ENCODE measurements around the gene MICAL2.

The MICAL2 gene

DNA sequence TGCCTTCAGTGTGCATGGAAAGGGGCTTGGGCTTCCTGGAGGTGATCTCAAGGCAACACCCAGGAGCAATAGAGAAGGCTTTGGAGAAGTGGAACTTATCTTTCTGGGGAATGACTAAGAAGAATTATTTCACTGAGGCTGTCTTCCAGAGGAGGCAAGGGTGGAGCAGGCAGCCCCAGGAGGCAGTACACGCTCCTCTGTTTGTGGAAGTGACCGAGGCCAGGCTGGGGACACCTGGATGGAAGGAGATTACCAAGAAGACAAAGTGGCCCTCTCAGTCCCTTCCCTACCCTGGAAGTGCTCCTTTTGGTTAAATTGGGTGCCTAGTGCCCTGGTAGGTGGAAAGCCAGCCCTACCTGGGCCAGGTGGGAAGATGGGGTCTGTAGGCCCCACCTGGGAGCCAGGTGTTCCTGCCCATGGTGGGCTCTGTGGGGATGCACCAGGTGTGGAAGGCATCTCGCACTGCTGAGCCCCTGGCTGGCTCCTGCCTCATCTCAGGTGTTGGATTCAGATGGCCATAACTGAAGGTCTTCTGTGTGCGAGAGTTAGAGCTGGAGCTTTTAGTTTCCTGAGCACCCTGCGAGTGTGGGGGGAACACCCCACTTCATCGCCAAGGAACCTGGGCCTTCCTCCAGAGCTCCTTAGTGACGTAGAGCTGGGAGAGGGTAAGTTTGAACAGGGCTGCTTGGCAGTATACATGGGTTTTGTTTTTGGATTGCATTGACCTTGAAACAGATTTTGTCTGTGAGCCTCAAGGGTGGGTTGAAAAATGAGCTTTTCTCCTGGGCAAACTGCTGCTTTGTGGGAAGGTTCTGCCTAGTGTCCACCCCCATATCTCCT lies 46.1 kb downstream of the MICAL2 start:
- DNase-seq (ENCODE audit: low spot score) = no peak

DNA sequence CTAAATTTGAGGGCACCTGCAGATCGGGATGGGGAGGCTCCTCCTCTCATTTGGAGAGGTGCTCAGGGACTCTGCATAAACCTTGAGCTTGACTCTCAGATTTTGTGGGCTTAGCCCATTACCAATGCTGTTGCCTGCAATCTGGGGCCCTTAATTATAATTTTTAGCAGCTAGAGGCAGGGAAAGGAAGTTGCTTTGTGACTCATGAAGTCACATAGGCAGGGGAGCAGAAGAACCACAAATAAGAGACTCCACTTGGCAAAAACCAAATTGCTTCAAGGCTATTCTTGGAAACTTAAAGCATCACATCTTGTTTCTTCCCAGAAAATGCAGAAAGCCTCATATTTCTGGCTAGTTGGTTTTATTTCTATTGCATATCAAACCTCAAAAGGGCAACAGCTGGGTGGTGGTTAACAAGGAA lies 46.9 kb downstream of the MICAL2 start:
- peak; percentile 62 for DNase-seq (ENCODE audit: low spot score)

DNA sequence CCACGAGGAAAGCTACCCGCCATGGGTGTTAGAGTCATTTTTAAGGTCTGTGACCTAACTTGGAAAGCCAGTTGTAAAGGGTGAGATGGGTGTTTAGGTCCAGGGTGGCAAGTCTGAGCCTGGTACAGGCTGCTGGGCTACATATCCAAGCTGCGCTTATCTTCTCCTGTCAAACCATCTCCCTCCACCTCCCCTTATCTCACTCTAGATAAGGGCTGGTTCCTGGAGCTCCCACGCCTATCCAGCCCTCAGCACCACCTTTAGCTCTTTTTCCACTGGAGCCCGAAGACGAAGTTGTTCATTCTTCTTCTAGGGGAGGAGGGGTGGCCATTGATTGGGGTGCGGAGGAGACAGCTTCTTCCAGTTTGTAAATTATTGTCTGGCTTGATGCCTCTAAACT lies 48.5 kb downstream of the MICAL2 start:
- no peak for DNase-seq (ENCODE audit: low spot score)

DNA sequence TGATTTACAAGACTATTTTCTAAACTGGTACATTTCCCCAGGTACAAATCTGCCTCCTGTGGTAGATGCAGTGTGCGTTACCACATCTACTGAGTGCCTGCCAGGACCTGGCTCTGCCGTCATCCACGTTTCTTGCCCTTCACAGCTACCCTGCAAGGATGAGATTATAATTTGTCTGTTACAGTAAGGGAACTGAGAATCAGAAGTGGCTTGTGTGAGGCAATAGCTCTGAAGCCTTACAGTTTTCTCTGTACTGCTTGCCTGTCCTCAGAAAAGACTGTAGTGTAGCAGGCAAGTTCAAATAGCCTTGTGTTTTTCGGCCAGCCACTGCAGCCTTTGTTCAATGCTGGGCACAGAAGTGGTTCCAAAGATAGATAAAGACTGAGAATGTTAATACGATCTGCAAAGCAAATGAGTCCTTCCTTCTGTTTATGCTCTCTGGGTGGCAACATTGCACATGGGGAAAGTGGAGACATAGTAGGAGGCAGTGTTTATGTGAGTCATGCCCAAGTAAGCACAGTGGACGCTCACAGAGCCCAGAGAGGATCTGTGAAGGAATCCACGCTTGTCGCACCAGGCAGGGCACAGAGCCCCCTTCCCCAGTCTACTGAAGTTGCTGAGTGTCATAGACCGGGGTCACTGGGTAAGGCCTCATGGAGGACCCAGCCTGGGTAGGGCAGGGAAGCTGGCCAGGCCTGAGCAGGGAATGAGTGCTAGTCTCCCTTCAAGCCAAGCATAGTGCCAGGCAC lies 49.1 kb downstream of the MICAL2 start:
- peak; percentile 83 for DNase-seq (ENCODE audit: low spot score)

DNA sequence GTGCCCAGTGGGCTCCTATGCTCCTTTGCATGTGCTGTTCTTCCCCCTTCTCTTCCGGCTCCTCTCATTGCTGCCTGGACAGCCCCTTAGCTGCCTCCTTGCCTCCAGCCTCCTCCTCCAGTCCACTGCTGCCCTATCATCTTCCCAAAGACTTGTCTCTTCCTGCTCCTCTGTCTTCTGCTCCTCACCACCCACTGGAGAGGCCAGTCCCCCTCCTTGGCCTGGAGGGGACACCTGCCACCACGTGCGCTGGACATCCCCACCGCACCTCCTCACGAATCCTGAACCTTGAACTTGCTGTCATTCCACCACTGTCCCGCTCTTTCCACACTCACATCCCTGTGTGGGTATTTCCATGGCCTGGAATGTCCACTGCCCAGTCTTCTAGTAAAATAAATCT lies 49.8 kb downstream of the MICAL2 start:
- no peak for DNase-seq (ENCODE audit: low spot score)

DNA sequence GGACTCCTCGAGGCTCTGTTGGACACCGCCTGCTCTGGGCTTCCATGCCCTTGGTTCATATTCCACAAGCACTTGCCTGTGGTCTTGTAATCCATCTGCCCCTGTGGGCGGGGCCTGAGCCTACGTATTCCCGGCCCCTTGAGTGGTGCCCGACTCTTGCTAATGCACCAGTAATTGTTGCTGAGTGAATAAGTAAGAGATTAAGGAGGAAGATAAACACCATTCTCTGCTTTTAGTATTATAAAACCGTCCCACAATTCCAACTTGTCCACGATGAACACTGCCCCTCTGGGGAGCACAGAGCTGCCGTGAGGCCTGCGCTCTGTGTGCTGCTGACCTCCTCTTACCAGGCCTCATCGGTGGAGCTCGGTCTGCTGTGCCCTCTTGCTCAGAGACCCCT lies 50.3 kb downstream of the MICAL2 start:
- no peak for DNase-seq (ENCODE audit: low spot score)

DNA sequence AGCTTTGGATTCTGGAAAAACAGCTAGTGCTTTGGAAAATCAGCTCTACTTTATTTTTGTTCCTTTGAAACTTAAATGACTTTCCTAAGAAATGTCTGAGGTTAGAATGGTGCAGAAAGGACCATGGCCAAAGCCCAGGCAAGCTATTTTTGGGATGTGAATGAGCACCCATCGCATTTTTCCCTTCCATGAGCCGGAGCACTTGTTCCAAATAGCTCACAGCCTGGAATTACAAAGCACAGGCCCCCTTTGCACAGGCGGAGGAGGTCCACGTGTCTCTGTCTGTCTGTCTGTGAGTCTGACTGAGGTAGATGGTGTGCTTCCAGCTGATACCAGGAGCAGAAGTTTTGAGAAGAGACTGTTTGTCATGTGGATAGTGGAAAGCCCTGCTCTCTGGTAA lies 50.7 kb downstream of the MICAL2 start:
- no peak for DNase-seq (ENCODE audit: low spot score)

DNA sequence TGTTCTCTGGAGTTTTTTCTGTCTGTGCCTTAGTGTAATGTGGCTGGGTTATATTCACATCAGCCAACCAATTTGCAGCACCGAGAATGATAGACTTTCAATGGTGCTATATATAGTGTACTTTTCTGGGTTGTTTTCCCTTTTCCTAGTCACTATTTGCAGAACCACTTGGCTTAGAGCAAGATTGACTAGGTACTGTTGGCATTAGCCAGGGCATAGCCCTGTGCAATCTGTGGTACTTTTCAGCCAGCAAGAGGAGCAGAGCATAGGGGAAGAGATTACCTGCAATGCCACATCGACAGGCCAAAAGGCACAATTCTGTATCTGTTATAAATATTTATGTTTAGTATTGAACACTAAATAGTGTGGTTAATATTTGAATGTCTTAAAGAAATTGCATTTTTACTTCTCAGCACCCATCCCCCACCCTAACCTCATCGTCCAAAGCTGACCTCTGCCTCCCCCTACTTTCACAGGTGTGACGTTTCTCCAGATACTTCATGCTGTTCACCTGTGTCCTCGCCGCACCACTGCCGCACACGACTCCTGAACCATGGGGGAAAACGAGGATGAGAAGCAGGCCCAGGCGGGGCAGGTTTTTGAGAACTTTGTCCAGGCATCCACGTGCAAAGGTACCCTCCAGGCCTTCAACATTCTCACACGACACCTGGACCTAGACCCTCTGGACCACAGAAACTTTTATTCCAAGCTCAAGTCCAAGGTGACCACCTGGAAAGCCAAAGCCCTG lies 51.4 kb downstream of the MICAL2 start:
- DNase-seq (ENCODE audit: low spot score) = no peak

DNA sequence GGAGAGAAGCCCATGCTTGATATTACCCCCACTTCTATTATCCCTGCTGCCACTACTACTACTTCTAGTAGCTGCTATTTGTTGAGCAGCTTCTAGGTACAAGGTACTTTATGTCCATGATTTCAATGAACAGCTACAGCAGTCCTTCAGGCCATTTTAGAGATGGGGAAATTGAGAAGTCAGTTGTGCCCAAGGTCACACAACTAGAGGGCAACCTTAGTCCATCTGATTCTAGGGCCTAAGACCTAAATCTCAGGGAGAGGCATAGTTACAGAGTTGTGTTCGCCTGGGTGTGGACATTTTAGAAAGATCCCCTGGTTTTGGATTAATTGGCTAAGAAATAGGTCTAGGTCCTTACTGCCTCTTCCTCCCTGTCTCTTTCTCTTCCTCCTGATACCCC lies 52.3 kb downstream of the MICAL2 start:
- no peak for DNase-seq (ENCODE audit: low spot score)

DNA sequence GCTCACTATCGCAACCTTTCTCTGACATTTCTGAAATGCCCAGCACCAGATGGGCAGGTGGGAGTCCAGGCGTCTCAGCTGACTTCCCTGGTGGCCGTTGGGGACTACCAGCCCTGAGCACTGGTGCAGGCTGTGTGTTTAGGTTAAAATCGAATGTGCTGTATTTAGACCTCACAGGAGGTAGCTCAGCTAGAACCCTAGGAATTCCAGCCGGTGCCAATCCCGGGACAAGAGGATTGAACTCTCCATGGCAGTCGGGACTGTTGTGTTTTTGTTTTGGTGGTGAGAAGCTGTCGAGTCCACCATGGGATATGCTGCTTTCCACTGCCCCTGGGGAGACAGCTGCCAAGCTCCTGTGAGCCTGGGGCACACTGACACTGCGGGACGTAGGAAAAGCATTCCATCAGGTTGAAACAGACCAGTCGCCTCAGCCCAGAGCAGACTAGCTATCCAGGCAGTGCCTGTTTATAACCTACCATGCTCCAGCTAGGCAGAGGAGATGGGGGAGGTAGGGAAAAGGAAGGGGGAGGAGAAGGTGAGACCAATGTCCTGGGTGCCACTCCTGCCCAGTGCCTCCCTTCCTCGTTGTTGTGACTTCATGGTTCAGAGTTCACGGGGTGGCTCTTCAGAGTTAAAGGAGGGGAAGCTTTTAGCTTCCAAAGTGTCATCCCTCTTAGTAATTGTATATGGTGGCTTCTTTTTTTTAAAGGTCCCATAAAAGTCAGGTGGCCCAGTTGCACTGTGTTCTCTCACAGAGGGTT lies 53.0 kb downstream of the MICAL2 start:
- DNase-seq (ENCODE audit: low spot score) = no peak

DNA sequence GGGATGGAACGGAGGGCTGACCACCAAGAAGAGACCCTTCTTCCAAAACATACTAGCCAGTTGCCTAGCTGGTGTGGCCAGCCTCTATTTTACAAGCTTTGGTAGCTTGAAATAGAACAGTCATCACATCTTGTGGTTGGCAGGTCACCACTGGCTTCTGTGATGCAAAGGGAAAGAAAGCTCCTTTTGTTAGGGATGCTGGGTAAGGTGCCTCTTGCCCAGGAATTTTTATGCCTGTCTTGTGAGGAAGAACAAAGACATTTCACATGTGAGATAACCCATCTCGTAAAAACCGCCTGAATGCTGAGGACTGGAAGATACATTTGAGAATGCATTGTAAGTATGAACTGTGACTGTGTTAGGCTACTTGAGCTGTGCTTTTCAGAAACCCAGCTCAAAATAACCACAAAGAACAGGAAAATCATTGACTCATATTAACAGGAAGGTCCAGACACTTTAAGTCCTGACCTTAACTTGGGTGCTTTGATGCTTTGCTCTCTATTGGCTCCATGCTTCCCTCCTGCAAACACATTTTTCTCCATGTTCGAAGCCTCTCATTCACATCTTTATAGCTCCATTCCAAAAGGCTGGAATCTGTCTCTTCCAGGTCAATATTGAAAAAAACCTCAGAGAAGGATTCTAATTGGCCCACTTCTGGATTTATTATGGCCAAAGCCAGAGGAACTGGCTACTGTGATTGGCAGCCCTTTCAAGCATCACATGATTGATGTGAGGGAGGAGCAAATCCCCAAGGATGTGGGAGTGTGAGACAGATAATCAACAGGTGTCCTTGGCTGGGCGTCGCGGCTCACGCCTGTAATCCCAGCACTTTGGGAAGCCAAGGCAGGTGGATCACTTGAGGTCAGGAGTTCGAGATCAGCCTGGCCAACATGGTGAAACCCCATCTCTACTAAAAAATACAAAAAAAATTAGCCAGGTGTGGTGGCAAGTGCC lies 53.9 kb downstream of the MICAL2 start:
- DNase-seq (ENCODE audit: low spot score) = no peak

DNA sequence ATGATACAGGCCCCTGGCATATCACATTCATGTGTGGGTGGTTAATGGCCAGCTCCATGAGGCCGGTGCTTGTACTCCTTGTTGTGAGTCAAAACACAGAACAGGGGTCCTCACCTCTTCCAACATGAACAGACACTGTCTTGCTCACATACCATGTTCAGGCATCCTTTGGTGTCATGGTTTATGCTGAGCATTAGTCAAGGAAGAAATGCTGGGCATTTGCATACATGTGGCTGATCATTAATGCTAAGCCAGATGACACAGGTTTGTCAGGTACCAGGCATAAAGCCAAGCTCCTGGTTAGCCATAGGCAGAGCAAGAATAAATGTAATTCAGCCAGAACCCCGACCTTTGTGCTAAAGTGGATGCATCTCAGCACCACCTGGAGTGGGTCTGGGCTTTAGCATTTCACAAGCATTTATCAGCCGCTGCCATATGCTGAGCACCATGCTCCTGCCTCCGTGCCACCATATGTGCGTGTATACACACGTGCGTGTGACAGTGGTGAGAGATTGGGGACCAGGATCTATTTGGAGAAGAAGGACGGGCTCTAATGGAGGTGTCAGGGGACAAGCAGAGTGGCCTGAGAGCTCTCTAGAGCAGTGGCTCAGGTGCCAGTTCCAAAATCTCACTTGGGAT lies 55.0 kb downstream of the MICAL2 start:
- DNase-seq (ENCODE audit: low spot score) = no peak

DNA sequence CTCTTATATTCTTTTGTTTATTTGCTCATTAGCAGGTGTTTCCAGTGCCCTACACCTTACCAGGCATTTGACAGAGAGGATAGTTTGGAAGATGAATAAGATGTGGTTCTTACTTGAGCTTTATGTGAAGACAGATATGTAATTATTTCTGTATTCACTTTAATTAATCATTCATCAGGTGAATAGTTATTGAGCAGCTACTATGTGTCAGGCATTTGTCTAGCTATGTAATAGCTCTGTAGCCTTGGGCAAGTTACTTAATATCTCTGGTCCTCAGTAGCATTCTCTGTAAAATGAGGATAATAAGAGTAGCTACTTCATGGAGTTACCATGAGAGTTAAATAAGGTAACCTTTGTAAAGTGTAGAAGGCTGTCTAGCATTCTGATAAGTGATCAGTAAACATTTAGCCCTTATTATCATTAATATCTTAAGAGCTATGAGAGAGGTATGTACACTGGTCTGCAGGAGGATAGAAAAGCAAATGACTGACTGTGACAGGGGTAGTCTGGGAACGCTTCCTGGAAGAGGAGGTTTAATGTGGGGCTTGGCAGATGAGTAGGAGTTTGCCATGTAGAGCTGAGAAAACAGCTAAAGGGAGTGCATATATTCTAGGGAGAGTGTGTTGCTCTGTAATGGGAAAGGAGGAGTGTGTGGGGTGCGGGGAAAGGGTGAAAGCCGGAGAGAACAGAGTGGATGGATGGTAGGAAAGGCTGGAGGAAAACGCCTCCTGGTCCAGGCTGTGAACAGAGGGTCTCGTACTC lies 56.1 kb downstream of the MICAL2 start:
- no peak for DNase-seq (ENCODE audit: low spot score)

DNA sequence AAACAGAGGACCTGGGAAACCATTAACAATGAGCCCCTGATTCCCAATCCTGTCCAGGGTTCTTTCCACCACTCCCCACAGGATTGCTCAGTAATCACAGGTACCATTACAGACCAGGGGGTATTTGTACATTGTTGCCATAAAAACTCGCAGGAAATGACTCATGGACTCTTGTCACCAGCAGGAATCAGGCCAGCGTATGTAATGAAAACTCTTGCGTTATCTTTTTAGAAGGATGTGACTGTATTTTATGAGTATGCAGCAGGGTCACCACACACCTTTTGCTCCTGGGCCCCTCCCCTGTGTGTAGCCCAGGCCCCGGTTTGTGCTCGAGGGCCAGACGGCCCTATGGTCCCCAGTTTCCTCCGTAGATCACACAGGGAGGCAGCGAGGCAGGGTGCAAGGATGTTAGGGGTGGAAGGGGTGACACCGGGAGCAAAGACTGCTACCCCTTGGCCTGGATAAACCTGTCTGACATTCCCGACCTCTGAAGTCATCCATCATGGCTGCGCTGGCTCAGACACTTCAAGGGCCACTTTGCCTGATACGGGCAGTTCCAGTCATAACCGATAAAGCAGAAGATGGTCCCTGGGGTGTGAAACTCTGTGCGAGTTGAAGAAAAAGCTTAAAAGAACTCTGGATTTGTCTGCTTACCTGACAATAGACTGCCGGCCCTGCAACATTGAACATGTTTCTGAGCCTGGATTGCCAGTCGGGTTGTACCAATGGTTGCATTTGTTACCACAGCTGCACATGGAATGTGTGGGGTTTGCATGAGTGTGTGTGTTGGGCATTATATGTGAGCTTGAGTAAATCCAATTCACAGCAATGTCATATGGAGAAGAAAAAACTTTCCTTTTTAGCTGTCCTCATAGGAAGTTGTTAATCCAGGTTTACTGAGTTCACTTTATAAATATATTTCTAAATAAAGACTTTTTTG lies 56.9 kb downstream of the MICAL2 start:
- DNase-seq (ENCODE audit: low spot score) = no peak

DNA sequence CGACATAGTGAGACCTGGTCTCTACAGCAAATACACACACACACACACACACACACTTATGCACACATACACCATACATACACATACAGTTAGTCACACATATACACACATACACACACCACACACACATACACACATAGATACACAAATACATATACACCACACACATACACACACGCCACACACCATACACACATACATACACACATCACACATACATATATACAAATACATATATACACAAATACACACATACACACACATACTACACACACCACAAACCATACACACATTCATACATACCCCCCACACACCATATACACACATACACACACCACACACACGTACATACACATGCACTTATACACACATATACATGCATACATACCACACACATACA lies 57.7 kb downstream of the MICAL2 start:
- DNase-seq (ENCODE audit: low spot score) = no peak

DNA sequence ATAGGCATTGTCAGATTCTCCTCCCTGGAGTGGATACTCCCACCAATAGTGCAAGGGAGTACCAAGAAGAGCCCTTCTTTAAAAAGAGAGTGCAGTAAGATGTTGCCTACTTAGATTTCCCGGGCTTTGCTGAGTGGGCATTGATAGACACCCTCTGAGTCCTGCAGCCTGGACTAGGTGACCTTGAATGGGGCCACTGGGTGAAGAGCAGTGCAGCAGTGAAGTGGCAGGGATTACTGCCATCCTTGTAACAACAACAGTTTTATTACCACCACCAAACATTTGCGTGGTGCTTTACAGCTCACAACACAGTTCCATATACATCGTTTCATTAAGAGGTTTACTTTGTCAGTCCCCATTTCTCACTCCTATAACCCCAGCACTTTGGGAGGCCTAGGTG lies 59.4 kb downstream of the MICAL2 start:
- no peak for DNase-seq (ENCODE audit: low spot score)

DNA sequence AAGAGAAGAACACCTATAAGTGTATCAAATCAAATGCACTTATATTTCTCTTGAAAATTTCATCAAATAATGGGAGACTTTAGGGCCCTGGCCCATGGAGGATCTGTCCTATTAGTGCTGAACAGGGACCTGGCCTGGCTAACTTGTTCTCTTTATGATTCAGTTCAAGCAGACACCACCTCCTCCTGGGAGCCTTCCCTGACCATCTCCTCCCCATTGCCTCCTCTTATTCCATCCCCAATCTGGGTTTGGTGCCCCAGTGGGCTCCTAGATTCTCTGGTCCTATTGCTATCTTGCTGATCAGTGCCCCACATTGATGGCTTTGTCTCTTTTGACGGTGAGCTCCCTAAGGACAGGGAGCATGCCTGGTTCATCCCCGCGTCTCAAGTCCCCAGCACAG lies 60.1 kb downstream of the MICAL2 start:
- DNase-seq (ENCODE audit: low spot score) = no peak

DNA sequence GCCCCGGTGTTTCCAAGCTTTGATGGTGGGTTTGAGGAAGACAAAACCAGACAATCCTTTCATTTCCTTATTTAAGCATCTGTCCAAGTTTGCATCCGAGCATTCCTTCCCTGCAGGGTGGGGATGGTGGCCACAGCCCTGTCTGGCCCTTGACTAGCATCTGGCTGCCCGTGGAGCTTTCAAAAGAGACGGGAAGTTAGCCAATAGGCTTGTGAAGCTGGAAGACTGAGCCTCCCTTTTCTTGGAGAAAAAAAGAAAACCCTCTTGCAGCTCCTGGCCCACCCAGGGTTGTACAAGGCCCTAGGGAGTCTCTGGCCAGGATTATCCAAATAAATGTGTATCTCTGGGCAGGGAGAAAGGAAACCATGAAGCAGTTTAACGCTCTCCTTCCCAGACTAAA lies 60.6 kb downstream of the MICAL2 start:
- DNase-seq (ENCODE audit: low spot score) = no peak

DNA sequence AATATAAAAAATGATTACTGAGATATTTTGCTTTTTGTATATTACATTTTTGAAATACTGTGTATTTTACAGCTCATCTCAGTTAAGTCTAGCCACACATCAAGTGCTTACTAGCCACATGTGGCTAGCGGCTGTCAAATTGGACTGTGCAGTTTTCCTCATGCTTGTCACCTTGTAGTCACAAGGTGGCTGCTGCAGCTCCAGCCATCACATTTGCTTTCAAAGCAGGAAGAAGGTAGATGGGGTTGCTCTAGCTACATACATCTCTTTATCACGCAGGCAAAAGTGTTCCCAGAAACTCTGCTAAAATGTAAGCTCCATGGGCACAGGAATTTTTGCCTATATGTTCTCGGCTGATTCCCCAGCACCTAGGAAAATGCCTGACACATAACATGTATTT lies 61.5 kb downstream of the MICAL2 start:
- DNase-seq (ENCODE audit: low spot score) = no peak

Data from AG08396 (cell line).